A549 (cell line): Measurements from ENCODE around the gene LRRC30.

Experiments
- BCL3 ChIP-seq: fragments of >200 bp; sonication (Bioruptor Twin); formaldehyde crosslinking; IDR thresholded peaks from 3 replicates; pipeline ENCODE4 v1.6.1; 2016
- BHLHE40 ChIP-seq: IDR thresholded peaks from 2 replicates; pipeline ENCODE4 v1.6.1; 2012; ENCODE audit warnings: low read depth, low read length, inconsistent platforms
- CTCF ChIP-seq: fragments of >200 bp; sonication (Bioruptor Twin); formaldehyde crosslinking; IDR thresholded peaks from 3 replicates; pipeline ENCODE4 v1.5.1; 2016
- ELK1 ChIP-seq: fragments of 150-350 bp; IDR thresholded peaks from 2 replicates; pipeline ENCODE4 v1.6.1; 2014; ENCODE audit warnings: low read depth, mild to moderate bottlenecking, low read length
- KDM1A ChIP-seq: fragments of 200-600 bp; sonication (generic); IDR thresholded peaks from 2 replicates; pipeline ENCODE4 v1.6.1; 2016; ENCODE audit warnings: low read depth, mild to moderate bottlenecking
- MAFK ChIP-seq: fragments of 450-650 bp; IDR thresholded peaks from 2 replicates; pipeline ENCODE4 v1.6.1; 2014; ENCODE audit not compliant: partially characterized antibody
- MAX ChIP-seq: IDR thresholded peaks from 2 replicates; pipeline ENCODE4 v1.6.1; 2012
- MAZ ChIP-seq: fragments of 150-350 bp; IDR thresholded peaks from 2 replicates; pipeline ENCODE4 v1.6.1; 2014; ENCODE audit warnings: antibody characterized with exemption, low read depth, low read length, borderline replicate concordance
- PHF8 ChIP-seq: fragments of 200-600 bp; sonication (generic); IDR thresholded peaks from 2 replicates; pipeline ENCODE4 v1.6.1; 2016; ENCODE audit warnings: low read depth, mild to moderate bottlenecking, antibody characterized with exemption, moderate library complexity, borderline replicate concordance
- POLR2A ChIP-seq: IDR thresholded peaks from 2 replicates; pipeline ENCODE4 v1.6.1; 2012; ENCODE audit warnings: mild to moderate bottlenecking, low read length
- REST ChIP-seq: fragments of 200-600 bp; sonication (generic); IDR thresholded peaks from 2 replicates; pipeline ENCODE4 v1.6.1; 2016; ENCODE audit warnings: antibody characterized with exemption, mild to moderate bottlenecking, moderate library complexity
- SMC3 ChIP-seq: fragments of >200 bp; sonication (Bioruptor Twin); formaldehyde crosslinking; IDR thresholded peaks from 3 replicates; pipeline ENCODE4 v1.6.1; 2018; ENCODE audit warnings: inconsistent platforms

- TF ChIP-seq POLR2A, result no peak
- no peak for TF ChIP-seq ELK1
- no peak for TF ChIP-seq CTCF
- TF ChIP-seq REST, result no peak
- TF ChIP-seq MAX, result no peak
- no peak for TF ChIP-seq MAZ
- TF ChIP-seq BHLHE40, result no peak
- no peak for TF ChIP-seq BCL3
- TF ChIP-seq MAFK, result no peak
- no peak for TF ChIP-seq PHF8
- TF ChIP-seq KDM1A, result no peak
- no peak for TF ChIP-seq SMC3
Observed at GRCh38 chr18:7259475-7259874, 28.6 kb downstream of the LRRC30 start.
